Activated gamma-delta T cell treated with Interleukin-2 at 50 U/mL for 16 hours (primary cell): ENCODE measurements around the gene DRC3.

Experiments
- DNase-seq: peaks from one replicate; pipeline ENCODE4 v3.0.0-alpha.2; 2020

The DRC3 gene

GRCh38 chr17:18025945-18026776 lies 53.5 kb downstream of the DRC3 start:
- peak; percentile 53 for DNase-seq

DNA sequence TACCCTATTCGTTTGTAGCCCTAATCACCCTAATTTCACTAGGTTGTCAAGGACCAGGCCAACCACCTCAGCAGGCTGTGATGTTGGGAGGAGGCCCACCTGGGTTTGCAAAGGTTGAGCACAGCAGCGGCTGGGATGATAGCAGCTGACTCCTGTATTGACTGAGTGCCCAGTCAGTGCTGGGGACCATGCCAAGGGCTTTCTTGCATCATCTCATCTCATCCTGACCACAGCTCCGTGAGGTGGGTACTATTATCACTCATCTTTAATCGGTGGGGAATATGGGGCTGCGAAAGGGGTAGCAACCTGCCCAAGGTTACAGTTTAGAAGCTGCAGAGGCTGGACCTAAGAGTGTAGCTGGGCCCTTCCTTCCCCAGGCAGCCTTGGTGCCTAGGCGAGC lies 54.6 kb downstream of the DRC3 start:
- no peak for DNase-seq

DNA sequence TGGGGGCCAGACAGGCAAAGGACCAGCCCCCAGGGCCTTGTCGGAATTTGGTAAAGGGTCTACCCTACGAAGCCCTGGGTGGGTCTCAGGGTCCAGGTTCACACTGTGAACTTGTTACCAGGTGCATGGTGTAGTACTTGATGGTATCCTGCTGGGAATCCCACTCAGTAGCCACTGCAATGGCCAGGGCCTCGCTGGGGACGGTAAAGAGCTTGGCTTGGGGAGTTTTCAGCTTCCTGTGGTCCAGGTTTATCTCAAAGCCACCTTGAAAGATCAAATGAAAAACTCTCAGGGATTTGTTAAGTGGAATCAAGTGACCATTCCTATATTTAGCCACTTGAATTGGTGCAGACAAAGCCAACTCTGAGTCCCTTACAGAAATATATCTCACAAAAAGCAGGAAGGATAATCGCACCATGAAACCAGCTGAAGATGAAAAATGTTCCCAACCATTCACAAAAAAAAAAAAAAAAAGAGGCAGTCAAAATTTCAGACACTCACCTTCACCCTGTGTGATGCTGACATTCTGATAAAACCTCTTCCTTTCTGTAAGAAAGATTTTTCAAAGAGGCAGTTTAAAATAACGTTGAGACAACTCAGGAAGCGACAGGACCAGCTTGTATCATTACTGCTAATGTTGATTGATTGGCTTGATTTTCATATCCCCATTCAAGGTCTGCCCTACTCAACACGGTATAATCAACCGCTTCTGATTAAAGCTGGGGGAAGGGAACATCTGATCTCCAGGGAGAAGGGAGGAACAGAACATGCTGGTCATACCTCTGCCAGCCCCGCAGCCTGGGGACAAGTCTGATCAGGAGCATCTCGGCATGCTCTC lies 55.7 kb downstream of the DRC3 start:
- DNase-seq, result no peak

- no peak for DNase-seq
Observed at GRCh38 chr17:18028952-18029540, 56.4 kb downstream of the DRC3 start.

DNA sequence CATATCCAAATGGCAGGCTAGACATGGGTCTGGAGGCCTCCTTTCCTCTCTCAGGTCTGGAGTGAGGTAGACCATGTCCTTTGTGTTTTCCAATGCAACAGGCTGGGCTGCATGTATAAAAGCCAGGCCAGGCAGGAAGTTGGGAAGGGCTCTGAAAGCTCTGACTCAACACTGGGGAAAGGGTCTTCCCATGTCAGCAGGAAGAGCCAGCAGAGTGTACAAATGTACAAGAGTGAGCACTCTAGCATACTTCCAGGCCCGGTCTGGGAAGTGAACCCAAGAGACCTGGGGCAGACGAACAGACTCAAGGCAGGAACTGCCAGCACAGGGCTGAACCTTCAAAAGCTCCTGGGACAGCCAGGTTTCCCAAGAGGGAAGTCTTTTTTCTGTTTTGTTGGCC lies 59.3 kb downstream of the DRC3 start:
- no peak for DNase-seq

DNA sequence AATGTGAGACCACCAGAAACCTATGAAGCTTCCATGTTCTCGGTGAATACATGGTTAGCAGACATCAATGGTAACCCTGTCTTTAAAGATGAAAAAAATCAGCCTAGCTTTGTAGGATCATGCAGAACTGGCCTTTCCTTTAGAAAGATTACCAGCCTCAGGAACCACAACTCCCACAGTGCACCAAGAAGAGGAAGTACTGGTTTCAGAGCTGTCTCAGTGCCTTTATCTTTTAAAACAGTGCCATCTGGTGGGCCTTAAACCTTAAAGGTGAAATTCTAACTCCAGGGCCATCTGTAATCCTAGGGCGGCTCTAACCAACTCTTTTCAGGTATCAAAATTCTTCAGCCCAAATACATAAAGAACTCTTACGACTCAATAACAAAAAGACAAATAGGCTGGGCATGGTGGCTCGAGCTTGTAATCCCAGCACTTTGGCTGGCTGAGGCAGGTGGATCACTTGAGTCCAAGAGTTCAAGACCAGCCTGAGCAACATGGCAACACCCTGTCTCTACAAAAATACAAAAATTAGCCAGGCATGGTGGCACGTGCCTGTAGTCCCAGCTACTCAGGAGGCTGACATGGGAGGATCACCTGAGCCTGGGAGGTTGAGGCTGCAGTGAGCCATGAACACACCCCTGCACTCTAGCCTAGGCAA lies 60.9 kb downstream of the DRC3 start:
- DNase-seq, result peak; percentile 50

GRCh38 chr17:18035704-18036103 lies 63.0 kb downstream of the DRC3 start:
- no peak for DNase-seq

GRCh38 chr17:18037486-18037885 lies 64.8 kb downstream of the DRC3 start:
- no peak for DNase-seq

- DNase-seq, result no peak
Observed at GRCh38 chr17:18038149-18038850, 65.6 kb downstream of the DRC3 start.

DNA sequence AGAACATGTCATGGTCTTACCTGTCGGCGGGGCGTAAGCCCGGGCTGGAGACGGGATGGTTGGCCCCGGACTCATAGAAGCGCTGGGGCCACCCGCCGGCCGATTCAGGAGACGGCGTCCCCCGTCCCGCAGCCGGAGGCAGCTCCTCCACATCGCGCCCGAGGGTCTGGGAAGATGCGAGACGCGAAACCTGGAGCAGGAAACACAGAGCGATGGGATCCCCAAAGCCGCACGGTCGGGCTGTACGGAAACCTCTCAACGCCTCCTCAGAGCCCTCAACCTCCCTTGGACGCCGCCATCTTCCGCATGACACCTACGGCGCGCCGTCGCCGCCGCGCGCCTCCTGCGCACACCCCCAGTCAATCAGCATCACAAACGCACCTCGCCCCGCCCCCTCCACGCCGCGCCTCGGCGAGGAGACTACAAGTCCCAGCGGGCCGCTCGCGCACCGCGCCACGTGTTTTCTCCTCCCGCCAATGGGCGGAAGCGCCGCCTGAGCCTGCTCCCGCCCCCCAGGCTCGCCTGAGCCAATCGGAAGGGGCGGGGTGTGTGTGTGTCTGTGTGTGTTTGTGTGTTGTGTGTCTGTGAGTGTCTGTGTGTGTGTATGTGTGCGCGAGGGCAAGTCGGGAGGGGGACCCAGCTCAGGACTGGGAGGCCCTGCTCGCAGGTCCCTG lies 66.3 kb downstream of the DRC3 start, which contains the start of the genes ATPAF2 and GID4:
Gene ATPAF2 (minus strand): TSS at position 308 of the 674 bp plus-strand sequence. CDS start 155 bp downstream, at position 153.
Gene GID4 (plus strand): TSS at position 548 of the 674 bp plus-strand sequence. CDS start 57 bp downstream, at position 605.
- peak; percentile 100 for DNase-seq

- DNase-seq, result no peak
Observed at GRCh38 chr17:18039535-18040260, 67.0 kb downstream of the DRC3 start.

DNA sequence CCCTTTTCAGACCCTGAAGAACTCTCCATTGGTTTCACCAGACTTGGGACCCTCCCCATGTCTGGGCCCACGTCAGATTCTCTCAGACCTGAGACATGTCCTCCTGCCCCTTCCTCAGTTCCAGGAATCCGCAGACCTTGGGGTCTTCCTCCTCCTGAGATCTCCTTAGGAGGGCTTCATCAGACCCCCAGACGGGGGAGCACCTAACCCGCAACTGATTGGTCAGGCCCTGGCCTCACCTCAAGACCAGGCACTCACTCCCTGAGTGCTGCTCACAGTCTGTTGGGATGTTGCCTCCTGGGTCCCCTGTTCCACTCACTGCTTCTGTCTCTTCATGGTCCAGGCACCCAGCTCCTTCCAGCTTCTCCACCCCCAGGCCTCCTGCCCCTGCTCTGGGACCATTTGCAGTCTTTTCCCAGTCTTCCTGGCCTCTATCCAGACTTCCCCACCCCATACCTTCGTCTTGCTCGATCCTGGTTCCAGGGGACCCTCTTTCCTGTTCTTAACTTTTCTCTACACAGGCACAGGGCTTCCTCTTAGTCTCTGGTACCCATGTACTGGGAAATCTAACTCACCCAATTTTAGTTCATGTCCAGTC lies 67.7 kb downstream of the DRC3 start:
- no peak for DNase-seq

DNA sequence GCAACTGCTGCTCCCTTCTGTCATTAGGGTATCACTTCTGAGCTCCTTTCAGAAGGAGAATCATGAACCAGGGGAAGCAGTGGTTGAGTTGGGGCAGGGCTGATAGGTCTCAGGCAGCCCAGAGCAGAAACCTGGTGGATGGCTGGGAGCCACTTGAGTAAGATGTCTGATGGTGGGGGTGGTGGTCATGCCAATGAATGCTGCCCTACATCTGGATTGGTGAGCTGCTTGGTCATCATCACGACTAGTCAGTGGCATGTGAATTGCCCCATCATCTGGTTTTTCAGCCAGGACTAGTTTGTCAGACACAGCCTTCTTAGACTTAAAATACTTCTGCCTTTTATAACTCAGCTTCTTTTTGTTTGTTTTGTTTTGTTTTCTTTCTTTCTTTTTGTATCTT lies 69.1 kb downstream of the DRC3 start:
- DNase-seq, result no peak

DNA sequence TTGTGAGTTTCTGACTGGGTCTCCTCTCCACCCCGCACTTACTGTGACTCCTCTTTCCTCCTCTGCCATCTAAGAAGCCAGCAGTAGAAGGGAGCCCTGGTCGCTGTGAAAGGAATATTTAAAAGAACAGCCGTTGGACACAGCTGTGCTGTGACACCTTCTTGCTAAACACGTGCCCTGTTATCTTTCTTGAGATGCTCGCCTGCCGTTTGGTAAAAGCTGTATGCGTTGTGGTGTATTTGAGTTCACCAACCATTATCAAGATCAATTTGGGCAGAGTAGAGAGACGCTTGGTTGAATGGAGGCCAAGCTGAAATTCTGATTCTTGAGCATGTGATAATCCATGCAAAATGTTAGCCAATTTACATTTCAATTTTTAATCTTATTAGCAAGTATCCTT lies 70.3 kb downstream of the DRC3 start:
- DNase-seq, result no peak

- DNase-seq, result no peak
Observed at GRCh38 chr17:18043491-18043890, 70.8 kb downstream of the DRC3 start.

GRCh38 chr17:18044609-18045008 lies 71.9 kb downstream of the DRC3 start:
- DNase-seq, result no peak

GRCh38 chr17:18045691-18046350 lies 73.2 kb downstream of the DRC3 start:
- DNase-seq, result no peak

- no peak for DNase-seq
Observed at GRCh38 chr17:18055597-18055996, 82.9 kb downstream of the DRC3 start.

- no peak for DNase-seq
Observed at GRCh38 chr17:18056214-18056613, 83.6 kb downstream of the DRC3 start.

GRCh38 chr17:18059283-18059682 lies 86.6 kb downstream of the DRC3 start:
- DNase-seq, result no peak
